ENCODE measurements around the gene YTHDF1. TPM values are rescaled to one million over a fixed set of nuclear protein-coding genes. Genes with fewer than 3 reads are reported as not detected.

YTHDF1 gene
- polyA plus RNA-seq, 1 donor from 2014 or later = 36.9 TPM

DNA sequence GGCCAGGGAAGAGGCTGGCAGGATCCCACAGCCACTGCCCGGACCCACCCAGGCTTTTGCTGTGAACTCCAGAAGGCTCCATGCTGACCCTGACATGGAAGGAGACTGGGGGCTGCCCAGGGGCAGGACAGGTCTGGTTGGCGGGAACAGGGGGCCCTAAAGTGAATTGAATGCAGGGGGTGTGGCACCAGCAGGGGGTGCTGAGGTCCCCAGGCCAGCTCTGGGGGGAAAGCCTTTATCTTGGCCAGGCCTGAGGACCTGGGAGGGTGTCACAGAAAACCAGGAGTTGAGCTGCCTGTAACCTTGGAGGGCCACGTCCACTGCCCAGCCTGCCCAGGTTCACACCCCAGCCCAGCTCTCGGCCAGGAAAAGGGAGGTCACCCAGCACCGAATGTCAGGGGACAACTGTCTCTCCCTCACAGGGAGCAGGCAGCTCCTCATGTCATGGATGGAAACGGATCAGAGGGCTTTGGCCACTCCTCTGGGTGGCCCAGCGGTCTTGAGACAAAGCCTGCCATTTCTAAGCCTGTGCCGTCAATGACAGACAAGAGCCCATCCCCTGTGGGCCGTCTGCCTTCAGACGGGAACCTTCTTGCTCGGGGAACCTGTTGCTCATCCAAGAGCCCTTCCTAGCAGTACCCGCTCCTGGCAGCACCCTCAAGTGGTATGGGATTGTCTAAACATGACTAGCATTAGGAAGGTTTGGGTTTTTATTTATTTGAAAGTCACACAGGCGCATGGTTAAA lies 2.9 kb upstream of the YTHDF1 start (continued):
- TF ChIP-seq MXI1 (conservative IDR thresholded peaks at IDR 0.05; ENCODE audit: poor library complexity, severe bottlenecking) (no peak), RAD21 (conservative IDR thresholded peaks at IDR 0.05) (no peak), EZH2 (IDR thresholded peaks at IDR 0.05; ENCODE audit: borderline replicate concordance, insufficient read depth, low read length, poor library complexity, severe bottlenecking) (no peak), POLR2AphosphoS5 (IDR thresholded peaks at IDR 0.05) (no peak)

DNA sequence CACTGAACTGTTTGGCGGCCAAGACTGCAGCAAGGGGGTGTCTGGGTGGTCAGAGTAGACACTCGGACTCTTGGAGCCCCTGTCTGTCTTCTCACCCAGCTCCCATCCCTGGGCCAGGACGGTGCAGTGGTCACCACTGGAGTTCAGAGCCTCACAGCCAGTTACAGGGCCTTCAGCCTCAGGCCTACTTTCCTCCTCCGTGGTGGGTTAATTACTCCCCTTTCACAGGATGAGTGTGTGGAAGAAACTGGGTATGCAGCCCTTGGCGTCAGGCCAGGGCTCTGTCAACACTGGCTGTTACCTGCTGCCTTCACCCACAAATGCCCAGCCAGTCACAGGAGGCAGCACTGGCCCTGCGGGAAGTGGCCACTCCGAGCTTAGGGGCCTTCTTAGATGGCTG lies 1.8 kb upstream of the YTHDF1 start:
- H3K9me2 ChIP-seq (ENCODE audit: insufficient read depth, low read length) = no peaks in the 10 kb centered on the region
- H3K9me3 ChIP-seq (ENCODE audit: low read length) = no peaks in the 10 kb centered on the region
- peaks cover 26% of the 10 kb centered on the region for H3K79me2 ChIP-seq (replicated peaks; ENCODE audit: insufficient read depth, low read length)
- H3K27me3 ChIP-seq (ENCODE audit: insufficient read depth, low read depth, low read length) = no peaks in the 10 kb centered on the region
- no peak overlapping the region for H3K27ac ChIP-seq (ENCODE audit: low read length)
- TF ChIP-seq EZH2 (IDR thresholded peaks at IDR 0.05; ENCODE audit: borderline replicate concordance, insufficient read depth, low read length, poor library complexity, severe bottlenecking) (no peak), MXI1 (conservative IDR thresholded peaks at IDR 0.05; ENCODE audit: poor library complexity, severe bottlenecking) (no peak), SMC3 (conservative IDR thresholded peaks at IDR 0.05; ENCODE audit: poor library complexity) (no peak), POLR2AphosphoS5 (IDR thresholded peaks at IDR 0.05) (no peak)
- TF ChIP-seq, protein P1, sequence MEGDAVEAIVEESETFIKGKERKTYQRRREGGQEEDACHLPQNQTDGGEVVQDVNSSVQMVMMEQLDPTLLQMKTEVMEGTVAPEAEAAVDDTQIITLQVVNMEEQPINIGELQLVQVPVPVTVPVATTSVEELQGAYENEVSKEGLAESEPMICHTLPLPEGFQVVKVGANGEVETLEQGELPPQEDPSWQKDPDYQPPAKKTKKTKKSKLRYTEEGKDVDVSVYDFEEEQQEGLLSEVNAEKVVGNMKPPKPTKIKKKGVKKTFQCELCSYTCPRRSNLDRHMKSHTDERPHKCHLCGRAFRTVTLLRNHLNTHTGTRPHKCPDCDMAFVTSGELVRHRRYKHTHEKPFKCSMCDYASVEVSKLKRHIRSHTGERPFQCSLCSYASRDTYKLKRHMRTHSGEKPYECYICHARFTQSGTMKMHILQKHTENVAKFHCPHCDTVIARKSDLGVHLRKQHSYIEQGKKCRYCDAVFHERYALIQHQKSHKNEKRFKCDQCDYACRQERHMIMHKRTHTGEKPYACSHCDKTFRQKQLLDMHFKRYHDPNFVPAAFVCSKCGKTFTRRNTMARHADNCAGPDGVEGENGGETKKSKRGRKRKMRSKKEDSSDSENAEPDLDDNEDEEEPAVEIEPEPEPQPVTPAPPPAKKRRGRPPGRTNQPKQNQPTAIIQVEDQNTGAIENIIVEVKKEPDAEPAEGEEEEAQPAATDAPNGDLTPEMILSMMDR (IDR thresholded peaks at IDR 0.05; ENCODE audit: poor library complexity, severe bottlenecking) = no peak
- TF ChIP-seq, protein P2, sequence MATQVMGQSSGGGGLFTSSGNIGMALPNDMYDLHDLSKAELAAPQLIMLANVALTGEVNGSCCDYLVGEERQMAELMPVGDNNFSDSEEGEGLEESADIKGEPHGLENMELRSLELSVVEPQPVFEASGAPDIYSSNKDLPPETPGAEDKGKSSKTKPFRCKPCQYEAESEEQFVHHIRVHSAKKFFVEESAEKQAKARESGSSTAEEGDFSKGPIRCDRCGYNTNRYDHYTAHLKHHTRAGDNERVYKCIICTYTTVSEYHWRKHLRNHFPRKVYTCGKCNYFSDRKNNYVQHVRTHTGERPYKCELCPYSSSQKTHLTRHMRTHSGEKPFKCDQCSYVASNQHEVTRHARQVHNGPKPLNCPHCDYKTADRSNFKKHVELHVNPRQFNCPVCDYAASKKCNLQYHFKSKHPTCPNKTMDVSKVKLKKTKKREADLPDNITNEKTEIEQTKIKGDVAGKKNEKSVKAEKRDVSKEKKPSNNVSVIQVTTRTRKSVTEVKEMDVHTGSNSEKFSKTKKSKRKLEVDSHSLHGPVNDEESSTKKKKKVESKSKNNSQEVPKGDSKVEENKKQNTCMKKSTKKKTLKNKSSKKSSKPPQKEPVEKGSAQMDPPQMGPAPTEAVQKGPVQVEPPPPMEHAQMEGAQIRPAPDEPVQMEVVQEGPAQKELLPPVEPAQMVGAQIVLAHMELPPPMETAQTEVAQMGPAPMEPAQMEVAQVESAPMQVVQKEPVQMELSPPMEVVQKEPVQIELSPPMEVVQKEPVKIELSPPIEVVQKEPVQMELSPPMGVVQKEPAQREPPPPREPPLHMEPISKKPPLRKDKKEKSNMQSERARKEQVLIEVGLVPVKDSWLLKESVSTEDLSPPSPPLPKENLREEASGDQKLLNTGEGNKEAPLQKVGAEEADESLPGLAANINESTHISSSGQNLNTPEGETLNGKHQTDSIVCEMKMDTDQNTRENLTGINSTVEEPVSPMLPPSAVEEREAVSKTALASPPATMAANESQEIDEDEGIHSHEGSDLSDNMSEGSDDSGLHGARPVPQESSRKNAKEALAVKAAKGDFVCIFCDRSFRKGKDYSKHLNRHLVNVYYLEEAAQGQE (IDR thresholded peaks at IDR 0.05; ENCODE audit: borderline replicate concordance) = no peak
- H2AFZ ChIP-seq (ENCODE audit: low read depth, low read length) = no peak overlapping the region
- H3F3A ChIP-seq (ENCODE audit: insufficient read depth, low read length, poor library complexity, severe bottlenecking) = no peaks in the 10 kb centered on the region
- H3K4me3 ChIP-seq (ENCODE audit: low read length) = no peak overlapping the region
- H3K36me3 ChIP-seq (ENCODE audit: insufficient read depth, low read length) = no peaks in the 10 kb centered on the region
- peaks cover 3% of the 10 kb centered on the region for H4K20me1 ChIP-seq (ENCODE audit: insufficient read depth)
- no peak overlapping the region for H3K4me2 ChIP-seq (ENCODE audit: low read length)
- H3K9ac ChIP-seq (ENCODE audit: low read length) = no peak overlapping the region

DNA sequence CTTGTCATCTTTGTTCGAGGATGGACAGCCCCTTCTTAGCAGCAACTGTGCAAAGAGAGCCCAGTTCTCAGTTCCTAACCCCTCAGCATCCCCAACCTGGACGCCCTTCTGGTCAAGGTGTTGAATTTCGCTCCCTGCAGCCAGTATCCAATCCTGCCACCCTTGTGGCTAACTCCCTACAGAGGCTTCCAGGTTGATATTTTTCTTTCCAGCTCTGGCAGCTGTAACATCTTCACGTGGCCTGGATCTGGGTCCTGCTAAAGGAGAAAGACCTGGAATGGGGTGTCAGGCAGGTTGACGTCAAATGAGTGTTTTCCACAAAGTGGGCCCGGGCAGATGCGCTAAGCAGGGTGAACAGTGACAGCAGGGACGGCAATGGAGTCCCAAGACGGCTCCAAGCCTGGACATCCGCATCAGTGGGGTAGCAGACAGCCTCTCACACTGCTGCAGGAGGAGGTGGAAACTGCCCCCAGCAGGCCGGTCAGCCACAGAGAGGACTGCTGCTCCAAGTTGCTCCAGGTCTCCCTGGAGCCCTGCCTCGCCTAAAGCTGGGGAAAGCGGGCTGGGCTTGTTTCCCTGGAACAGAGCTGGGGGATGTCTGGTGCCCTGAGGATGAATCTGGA lies 1.0 kb upstream of the YTHDF1 start:
- no peaks in the 10 kb centered on the region for H3K27me3 ChIP-seq (ENCODE audit: insufficient read depth, low read depth, low read length)
- H3F3A ChIP-seq (ENCODE audit: insufficient read depth, low read length, poor library complexity, severe bottlenecking) = no peaks in the 10 kb centered on the region
- peak overlapping the region; percentile 91 for H3K4me3 ChIP-seq (ENCODE audit: low read length)
- H3K4me2 ChIP-seq (ENCODE audit: low read length) = peak overlapping the region; percentile 84
- H4K20me1 ChIP-seq (ENCODE audit: insufficient read depth) = peaks cover 6% of the 10 kb centered on the region
- H2AFZ ChIP-seq (ENCODE audit: low read depth, low read length) = peak overlapping the region; percentile 94
- peak overlapping the region; percentile 96 for H3K9ac ChIP-seq (ENCODE audit: low read length)
- H3K27ac ChIP-seq (ENCODE audit: low read length) = peak overlapping the region; percentile 82
- H3K79me2 ChIP-seq (replicated peaks; ENCODE audit: insufficient read depth, low read length) = peaks cover 33% of the 10 kb centered on the region
- H3K9me3 ChIP-seq (ENCODE audit: low read length) = no peaks in the 10 kb centered on the region
- H3K9me2 ChIP-seq (ENCODE audit: insufficient read depth, low read length) = no peaks in the 10 kb centered on the region
- TF ChIP-seq EP300 (conservative IDR thresholded peaks at IDR 0.05; ENCODE audit: poor library complexity, severe bottlenecking) (no peak), TAF1 (IDR thresholded peaks at IDR 0.05; ENCODE audit: low read depth) (no peak), EZH2 (IDR thresholded peaks at IDR 0.05; ENCODE audit: borderline replicate concordance, insufficient read depth, low read length, poor library complexity, severe bottlenecking) (no peak), POLR2AphosphoS5 (IDR thresholded peaks at IDR 0.05) (no peak), RAD21 (conservative IDR thresholded peaks at IDR 0.05) (no peak), SMC3 (conservative IDR thresholded peaks at IDR 0.05; ENCODE audit: poor library complexity) (no peak), MXI1 (conservative IDR thresholded peaks at IDR 0.05; ENCODE audit: poor library complexity, severe bottlenecking) (no peak)
- TF ChIP-seq, protein P1 (IDR thresholded peaks at IDR 0.05; ENCODE audit: poor library complexity, severe bottlenecking) = no peak
- TF ChIP-seq, protein P2 (IDR thresholded peaks at IDR 0.05; ENCODE audit: borderline replicate concordance) = no peak
- no peaks in the 10 kb centered on the region for H3K36me3 ChIP-seq (ENCODE audit: insufficient read depth, low read length)

Data from neural cell (in vitro differentiated cells).